A673 (cell line): ENCODE measurements around the gene GALNT14.

Experiments
- EZH2 ChIP-seq: fragments of 200-600 bp; sonication (generic); IDR thresholded peaks from 2 replicates; pipeline ENCODE4 v1.6.1; 2017; ENCODE audit warnings: borderline replicate concordance, low read depth, mild to moderate bottlenecking, mixed read lengths, antibody characterized with exemption, low read length; ENCODE audit not compliant: poor library complexity, severe bottlenecking
- TF ChIP-seq, protein P1 (sequence below): fragments of 300-800, 200-600 bp; sonication (generic); conservative IDR thresholded peaks from 2 replicates; pipeline ENCODE4 v1.5.1; 2017; ENCODE audit warnings: low read depth, mild to moderate bottlenecking, antibody characterized with exemption, low read length, moderate library complexity, mixed read lengths

GRCh38 chr2:30912056-30912455 is 226.2 kb downstream of the GALNT14 start:
- TF ChIP-seq EZH2, result no peak
- TF ChIP-seq, protein P1, sequence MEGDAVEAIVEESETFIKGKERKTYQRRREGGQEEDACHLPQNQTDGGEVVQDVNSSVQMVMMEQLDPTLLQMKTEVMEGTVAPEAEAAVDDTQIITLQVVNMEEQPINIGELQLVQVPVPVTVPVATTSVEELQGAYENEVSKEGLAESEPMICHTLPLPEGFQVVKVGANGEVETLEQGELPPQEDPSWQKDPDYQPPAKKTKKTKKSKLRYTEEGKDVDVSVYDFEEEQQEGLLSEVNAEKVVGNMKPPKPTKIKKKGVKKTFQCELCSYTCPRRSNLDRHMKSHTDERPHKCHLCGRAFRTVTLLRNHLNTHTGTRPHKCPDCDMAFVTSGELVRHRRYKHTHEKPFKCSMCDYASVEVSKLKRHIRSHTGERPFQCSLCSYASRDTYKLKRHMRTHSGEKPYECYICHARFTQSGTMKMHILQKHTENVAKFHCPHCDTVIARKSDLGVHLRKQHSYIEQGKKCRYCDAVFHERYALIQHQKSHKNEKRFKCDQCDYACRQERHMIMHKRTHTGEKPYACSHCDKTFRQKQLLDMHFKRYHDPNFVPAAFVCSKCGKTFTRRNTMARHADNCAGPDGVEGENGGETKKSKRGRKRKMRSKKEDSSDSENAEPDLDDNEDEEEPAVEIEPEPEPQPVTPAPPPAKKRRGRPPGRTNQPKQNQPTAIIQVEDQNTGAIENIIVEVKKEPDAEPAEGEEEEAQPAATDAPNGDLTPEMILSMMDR, result no peak
